ENCODE measurements around the gene KLHL40.

- no peak for TF ChIP-seq POLR2A (IDR thresholded peaks at IDR 0.05)
- no peak for TF ChIP-seq CTCF (IDR thresholded peaks at IDR 0.05)
Observed at GRCh38 chr3:42691816-42692666, 6.7 kb downstream of the KLHL40 start.

Data from thyroid gland (tissue), 4 donors.